SH-SY5Y (cell line): ENCODE measurements around the gene SUSD1.

Source experiments
- GATA2 ChIP-seq: IDR thresholded peaks from 2 replicates; pipeline ENCODE4 v1.6.1; 2011; ENCODE audit warnings: mild to moderate bottlenecking, low read depth, low read length
- GATA3 ChIP-seq: IDR thresholded peaks from 2 replicates; pipeline ENCODE4 v1.6.1; 2011; ENCODE audit warnings: low read depth, mild to moderate bottlenecking, low read length, moderate library complexity

DNA sequence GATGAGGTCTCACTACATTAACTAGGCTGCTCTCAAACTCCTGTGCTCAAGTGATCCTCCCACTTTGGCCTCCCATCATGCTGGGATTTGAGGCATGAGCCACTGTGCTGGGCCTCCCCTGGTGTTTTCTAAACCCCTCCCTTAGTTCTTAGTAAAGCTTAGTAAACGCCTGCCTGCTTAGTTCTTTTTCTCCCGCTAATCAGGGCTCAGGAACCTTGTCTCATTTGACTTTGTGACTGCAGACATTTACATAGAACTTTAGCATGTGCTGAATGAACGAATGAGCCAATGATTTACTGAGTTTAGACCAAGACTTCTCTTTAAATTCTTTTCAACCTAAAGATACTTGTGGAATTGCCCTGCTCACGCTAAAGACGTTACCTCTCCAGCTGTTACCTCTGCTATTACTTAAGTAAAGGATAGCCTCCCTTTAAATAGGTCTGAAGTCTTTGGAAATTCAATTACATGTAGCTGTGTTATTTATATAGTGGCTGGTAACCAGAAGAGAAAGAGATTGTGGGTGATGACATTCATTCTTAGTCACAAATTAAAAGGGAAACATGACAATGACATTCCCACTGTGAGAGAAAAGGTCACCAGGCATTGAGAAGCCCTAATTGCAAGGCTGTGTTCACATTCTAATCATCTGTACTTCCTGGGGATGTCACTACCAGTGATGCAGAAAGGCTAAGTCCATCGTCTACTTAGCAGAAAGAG, 18.6 kb upstream of the SUSD1 start:
- TF ChIP-seq GATA2 (no peak), GATA3 (no peak)
